GM20000 (cell line): ENCODE results near the gene EGR4.

Experiments
- DNase-seq: peaks from one replicate; pipeline ENCODE4 v3.0.0; 2012; ENCODE audit warnings: low spot score
- TF ChIP-seq, protein P1 (sequence below): IDR thresholded peaks from 2 replicates; pipeline ENCODE4 v1.5.1; 2012; ENCODE audit warnings: mild to moderate bottlenecking, control low read depth; ENCODE audit errors: extremely low read depth, missing control alignments

Gene EGR4

DNA sequence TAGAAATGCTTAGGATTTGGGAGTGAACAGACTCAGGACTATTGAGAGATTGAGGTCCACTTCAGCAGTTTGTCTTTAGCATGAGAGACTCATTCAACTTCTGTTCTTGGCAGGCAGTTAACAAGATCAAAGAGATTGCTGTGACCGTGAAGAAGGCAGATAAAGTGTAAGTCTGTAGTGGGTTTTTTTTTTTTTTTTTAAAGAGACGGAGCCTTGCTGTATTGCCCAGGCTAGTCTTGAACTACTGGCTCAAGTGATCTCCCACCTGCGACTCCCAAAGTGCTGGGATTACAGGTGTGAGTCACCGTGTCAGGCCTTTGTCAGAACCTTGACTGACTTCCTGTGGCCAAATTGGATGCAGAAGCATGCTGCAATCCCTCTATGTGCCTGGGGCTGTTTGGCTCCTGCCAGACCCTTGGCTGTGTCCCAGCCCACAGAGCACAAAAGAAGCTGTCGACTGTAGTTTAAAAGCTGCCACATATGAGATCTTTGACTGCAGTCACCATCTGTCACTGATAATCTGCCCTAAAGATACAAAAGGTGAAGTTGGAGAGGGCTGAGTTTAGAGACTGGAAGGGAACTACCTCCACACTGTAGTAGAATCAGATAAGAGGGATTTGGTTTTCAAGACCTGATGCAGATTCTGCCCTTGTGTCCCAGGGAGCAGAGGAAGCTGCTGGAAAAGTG is 49.3 kb downstream of the EGR4 start:
- no peak for DNase-seq

More for the DNA sequence above, 49.3 kb downstream of the EGR4 start:
- TF ChIP-seq, protein P1, sequence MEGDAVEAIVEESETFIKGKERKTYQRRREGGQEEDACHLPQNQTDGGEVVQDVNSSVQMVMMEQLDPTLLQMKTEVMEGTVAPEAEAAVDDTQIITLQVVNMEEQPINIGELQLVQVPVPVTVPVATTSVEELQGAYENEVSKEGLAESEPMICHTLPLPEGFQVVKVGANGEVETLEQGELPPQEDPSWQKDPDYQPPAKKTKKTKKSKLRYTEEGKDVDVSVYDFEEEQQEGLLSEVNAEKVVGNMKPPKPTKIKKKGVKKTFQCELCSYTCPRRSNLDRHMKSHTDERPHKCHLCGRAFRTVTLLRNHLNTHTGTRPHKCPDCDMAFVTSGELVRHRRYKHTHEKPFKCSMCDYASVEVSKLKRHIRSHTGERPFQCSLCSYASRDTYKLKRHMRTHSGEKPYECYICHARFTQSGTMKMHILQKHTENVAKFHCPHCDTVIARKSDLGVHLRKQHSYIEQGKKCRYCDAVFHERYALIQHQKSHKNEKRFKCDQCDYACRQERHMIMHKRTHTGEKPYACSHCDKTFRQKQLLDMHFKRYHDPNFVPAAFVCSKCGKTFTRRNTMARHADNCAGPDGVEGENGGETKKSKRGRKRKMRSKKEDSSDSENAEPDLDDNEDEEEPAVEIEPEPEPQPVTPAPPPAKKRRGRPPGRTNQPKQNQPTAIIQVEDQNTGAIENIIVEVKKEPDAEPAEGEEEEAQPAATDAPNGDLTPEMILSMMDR, result no peak
